Measurements from ENCODE around the gene HBG2.
"Not testable (repeated sequence)": the region's sequence is repeated elsewhere in the genome, so short reads cannot be mapped to it uniquely, and the experiment has no call there.

HBG2 gene

DNA sequence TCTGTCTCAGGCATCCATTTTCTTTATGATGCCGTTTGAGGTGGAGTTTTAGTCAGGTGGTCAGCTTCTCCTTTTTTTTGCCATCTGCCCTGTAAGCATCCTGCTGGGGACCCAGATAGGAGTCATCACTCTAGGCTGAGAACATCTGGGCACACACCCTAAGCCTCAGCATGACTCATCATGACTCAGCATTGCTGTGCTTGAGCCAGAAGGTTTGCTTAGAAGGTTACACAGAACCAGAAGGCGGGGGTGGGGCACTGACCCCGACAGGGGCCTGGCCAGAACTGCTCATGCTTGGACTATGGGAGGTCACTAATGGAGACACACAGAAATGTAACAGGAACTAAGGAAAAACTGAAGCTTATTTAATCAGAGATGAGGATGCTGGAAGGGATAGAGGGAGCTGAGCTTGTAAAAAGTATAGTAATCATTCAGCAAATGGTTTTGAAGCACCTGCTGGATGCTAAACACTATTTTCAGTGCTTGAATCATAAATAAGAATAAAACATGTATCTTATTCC, 26.1 kb upstream of the HBG2 start:
- no peak for DNase-seq

DNA sequence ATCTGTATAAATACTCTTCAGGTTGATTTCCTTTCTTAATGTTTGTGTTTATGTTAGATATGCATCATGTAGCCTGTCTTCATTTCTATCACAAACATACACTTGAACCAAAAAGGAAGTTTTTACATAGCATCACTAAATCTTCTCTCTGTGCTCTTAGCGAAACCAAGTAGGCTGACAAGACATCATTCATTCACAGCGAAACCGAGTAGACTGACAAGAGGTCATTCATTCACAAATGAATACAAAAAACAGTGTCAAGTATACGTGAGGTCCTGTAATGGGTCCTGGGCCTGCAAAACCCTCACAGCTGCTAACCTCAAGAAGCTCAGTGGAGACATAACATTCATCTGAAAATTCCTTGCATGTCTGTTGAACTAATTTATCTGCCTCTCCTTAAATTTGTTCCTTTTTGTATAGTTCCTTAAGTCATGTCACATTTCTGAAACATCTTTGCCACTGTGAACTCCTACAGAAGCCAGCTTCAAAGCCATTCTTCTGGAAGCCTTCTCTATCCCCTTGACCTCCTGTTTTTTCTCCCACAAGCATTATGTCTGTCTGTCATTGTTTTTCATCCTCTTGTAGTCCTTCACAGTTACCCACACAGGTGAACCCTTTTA, 25.0 kb upstream of the HBG2 start:
- no peak for DNase-seq

GRCh38 chr11:5277807-5278382, 23.3 kb upstream of the HBG2 start:
- no peak for DNase-seq

DNA sequence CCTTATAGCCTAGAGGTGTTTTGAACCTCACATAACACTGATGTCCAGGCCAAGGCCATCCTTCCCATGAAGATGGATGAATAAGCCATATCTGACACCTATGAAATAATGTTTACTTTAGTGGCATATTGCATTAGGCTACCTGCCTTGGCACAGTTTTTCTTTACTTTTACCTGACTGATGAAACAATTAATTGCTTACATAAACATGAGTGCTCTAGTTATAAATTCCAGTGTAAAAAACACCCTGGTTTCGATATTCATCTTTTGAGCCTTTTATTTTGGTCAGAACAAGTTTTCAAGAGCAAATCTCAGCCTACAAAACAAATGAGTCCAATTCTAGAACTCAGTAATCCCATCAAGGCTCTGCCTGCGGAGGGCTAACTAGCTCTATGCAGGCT, 22.1 kb upstream of the HBG2 start:
- no peak for DNase-seq

DNA sequence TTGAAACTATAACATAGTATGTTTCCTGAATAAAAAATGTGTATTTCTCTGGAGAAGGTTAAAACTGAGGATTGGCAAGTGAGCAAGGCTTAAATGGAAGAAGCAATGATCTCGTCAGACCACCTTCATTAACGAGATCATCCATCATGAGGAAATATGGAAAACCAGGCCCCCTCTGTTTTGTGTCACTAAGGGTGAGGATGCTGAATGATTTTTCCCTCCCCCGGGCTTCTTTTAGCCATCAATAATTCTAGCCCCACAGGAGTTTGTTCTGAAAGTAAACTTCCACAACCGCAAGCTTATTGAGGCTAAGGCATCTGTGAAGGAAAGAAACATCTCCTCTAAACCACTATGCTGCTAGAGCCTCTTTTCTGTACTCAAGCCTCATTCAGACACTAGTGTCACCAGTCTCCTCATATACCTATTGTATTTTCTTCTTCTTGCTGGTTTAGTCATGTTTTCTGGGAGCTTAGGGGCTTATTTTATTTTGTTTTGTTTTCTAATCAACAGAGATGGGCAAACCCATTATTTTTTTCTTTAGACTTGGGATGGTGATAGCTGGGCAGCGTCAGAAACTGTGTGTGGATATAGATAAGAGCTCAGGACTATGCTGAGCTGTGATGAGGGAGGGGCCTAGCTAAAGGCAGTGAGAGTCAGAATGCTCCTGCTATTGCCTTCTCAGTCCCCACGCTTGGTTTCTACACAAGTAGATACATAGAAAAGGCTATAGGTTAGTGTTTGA, 21.0 kb upstream of the HBG2 start:
- DNase-seq, result no peak

DNA sequence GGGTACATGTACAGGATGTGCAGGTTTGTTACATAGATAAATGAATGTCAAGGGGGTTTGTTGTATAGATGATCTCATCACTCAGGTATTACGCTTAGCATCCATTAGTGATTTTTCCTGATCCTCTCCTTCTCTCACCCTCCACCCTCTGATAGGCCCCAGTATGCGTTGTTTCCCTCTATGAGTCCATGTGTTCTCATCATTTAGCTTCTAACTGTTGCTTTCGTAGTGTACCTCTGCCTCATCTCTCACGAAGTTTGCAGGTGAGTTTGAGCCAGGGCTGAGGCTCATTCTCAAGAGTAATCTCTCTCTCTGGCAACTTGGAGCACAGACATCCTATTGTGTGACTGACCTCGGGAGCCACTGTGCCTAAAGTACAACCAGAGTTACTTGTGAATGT, 19.8 kb upstream of the HBG2 start:
- DNase-seq, result no peak

DNA sequence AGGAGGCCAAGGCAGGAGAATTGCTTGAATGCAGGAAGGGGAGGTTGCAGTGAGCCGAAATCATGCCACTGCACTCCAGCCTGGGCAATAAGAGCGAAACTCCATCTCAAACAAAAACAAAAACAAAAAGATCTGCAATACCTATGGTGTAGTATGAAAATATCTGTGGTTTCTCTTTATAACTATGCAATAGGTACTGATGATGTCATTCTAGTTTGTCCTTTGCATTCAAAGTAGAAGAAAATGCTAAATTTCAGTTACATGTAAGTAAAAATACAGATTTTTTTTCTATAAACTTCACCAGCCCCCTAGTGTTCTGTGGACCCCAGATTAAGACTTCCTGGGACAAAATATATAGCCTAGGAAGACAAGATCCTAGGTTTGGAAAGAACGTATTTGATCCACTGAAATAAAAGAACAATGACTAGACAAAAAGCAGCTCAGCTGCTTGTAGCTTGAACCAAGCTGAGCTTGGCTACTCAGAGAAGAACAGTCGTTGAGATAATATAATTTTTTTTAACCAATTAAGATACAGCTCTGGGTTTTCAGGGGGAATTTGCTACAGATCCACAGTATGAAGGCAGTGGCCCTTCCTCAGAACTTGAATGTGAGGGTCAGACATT, 17.9 kb upstream of the HBG2 start:
- no peak for DNase-seq

GRCh38 chr11:5269715-5270147, 15.2 kb upstream of the HBG2 start, which contains the start of gene HBE1:
TSS of gene HBE1 (minus strand) at chr11:5269945. CDS start at chr11:5269890, 55 bp downstream.
- no peak for DNase-seq

GRCh38 chr11:5267033-5267563, 12.5 kb upstream of the HBG2 start:
- no peak for DNase-seq

GRCh38 chr11:5266609-5267008, 12.0 kb upstream of the HBG2 start:
- DNase-seq, result no peak

DNA sequence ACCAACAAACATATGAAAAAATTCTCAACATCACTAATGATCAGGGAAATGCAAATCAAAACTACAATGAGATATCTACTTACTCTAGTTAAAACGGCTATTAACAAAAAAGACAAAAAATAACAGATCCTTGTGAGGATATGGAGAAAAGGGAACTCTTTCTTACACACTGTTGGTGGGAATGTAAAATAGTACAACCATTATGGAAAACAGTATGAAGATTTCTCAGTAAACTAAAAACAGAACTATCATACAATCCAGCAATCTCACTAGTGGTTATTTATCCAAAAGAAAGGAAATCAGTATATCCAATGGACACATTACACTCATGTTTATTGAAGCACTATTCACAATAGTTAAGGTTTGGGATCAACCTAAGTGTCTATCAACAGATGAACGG, 11.3 kb upstream of the HBG2 start:
- DNase-seq, result no peak

DNA sequence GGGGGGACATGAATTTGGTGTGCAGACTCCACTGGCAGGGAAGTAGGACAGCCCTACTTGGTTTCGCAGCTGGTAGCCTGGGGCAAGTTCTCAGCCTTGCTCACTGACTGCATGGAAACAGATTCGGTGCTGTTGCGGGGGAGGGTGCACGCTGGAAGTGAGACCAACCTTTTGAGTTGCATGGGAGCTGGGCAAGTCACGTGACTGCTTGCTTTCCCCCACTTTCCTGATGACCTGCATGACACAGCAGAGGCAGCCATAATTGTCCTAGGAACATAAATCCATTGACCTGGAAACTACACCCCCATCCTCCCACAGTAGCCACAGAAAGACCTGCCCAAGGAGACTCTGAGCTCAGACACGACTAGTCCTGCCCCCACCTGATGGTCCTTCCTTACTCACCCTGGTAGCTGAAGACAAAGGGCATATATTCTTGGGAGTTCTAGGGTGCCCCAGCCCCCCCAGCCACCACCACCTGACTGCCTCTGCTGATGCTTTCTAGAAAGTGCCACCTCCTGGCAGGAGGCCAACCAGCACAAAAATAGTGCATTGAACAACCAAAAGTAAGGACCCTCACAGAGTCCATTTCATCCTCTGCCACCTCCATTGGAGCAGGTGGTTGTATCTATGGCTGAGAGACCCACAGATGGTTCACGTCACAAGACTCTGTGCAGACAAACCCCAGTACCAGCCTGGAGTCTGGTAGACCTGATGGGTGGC, 4.1 kb upstream of the HBG2 start:
- DNase-seq, result no peak

- no peak for DNase-seq
Observed at GRCh38 chr11:5257296-5257695, 2.7 kb upstream of the HBG2 start.

- not testable (repeated sequence) for DNase-seq
Observed at GRCh38 chr11:5254023-5254422, 558 bp downstream of the HBG2 start.

GRCh38 chr11:5253440-5253839, 1.1 kb downstream of the HBG2 start:
- not testable (repeated sequence) for DNase-seq

DNA sequence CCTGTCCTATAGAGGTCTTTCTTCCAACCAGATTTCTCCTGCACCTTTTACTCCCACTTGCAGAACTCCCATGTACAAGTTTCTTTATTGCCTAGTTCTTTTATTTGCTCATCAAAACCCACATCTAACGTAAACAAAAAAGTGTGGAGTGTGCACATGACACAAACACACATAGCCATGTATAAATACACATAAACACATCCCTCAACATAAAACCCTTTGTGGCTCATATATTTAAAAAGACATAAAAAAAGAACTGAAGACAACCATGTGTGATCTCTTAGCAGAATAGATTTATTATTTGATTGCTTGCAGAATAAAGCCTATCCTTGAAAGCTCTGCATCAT, 1.7 kb downstream of the HBG2 start:
- DNase-seq, result no peak

DNA sequence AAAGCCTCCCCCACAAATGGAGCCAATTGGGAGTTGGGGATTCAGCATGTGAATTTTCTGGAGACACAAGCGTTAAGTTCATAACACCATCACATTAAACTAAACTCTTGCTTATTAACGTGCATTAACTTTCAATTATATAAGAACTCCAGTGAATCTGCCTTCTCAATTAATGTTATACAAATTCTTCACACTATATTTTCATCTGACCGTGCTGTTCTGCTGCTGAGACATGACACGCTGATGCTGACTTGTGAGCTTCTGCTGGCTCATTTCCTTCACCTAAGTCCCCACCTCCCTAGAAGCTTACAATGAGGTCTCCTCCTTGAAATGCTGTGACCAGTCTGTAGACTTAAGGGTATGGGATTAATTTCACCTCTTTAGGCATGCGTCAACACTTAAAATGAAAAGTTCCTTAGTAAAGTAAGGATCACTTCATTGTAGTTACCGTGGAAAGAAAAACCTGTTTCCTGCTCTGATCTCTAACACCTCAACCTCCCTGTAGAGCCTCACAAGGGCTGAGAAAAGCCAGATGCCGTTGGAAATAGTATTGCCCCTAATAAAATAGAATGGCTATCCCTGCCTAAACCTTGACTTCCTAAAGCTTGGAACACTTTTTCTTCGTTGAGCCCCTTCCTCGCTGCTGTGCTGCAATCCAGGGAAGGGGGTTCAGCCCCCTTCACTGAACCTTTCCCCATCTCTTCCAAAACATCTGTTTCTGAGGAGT, 2.2 kb downstream of the HBG2 start:
- DNase-seq, result no peak

GRCh38 chr11:5251746-5252145, 2.8 kb downstream of the HBG2 start:
- no peak for DNase-seq

- no peak for DNase-seq
Observed at GRCh38 chr11:5250543-5251204, 3.9 kb downstream of the HBG2 start.

GRCh38 chr11:5249807-5250396, 4.7 kb downstream of the HBG2 start, which contains the start of gene HBG1:
TSS of gene HBG1 (minus strand) at chr11:5249857. CDS start at chr11:5249804, 53 bp downstream.
- not testable (repeated sequence) for DNase-seq

GRCh38 chr11:5248498-5248897, 6.1 kb downstream of the HBG2 start:
- not testable (repeated sequence) for DNase-seq
